AG04450 (cell line): ENCODE results near the gene RUNX2. TPM values are rescaled to one million over a fixed set of nuclear protein-coding genes. Genes with fewer than 3 reads are reported as not detected.
A peak's percentile ranks its signal among the peaks of the same experiment; 100 is the strongest.

ENCODE experiments used
- CTCF ChIA-PET: fragments of 300-600, 350-600 bp; formaldehyde crosslinking; extraction: SDS; loops from one replicate; lab custom pipeline; 2022; ENCODE audit warnings: antibody characterized with exemption, inconsistent platforms; lab: Charles Lee
- POLR2A ChIA-PET: fragments of 350-600 bp; formaldehyde crosslinking; extraction: SDS; loops from one replicate; lab custom pipeline; 2021; ENCODE audit warnings: antibody characterized with exemption, inconsistent platforms; lab: Yijun Ruan, JAX
- DNase-seq: peaks from one replicate; pipeline ENCODE4 v3.0.0-alpha.2; 2011; ENCODE audit warnings: low read depth, low spot score
- H3K27ac ChIP-seq: one replicate; pipeline ENCODE4 v1.5.1; 2012; ENCODE audit warnings: low read depth, low read length, control low read depth
- H3K27me3 ChIP-seq: one replicate; pipeline ENCODE4 v1.6.0; 2012; ENCODE audit warnings: low read length; ENCODE audit not compliant: control insufficient read depth, insufficient read depth
- H3K4me3 ChIP-seq: 2 replicates; pipeline ENCODE4 v1.5.1; 2011; ENCODE audit warnings: mild to moderate bottlenecking, low read depth, low read length, control low read depth
- H3K9me3 ChIP-seq: 2 replicates; pipeline ENCODE4 v1.5.1; 2012; ENCODE audit warnings: low read length; ENCODE audit not compliant: control insufficient read depth, insufficient read depth
- CTCF ChIP-seq: IDR thresholded peaks from 2 replicates; pipeline ENCODE4 v1.5.1; 2011; ENCODE audit warnings: low read depth, low read length, control low read depth, inconsistent platforms
- polyA plus RNA-seq: library from polyadenylated mRNA; depleted of rRNA; stranded (reverse); fragments of >200 nt; gene quantifications from 2 replicates; pipeline ENCODE4 v1.2.3, GENCODE V29; 2011

RUNX2 gene
- polyA plus RNA-seq, 1 experiment, result 3.4 TPM

- peak overlapping the region; percentile 55 for H3K27ac ChIP-seq
- H3K4me3 ChIP-seq, result no peak overlapping the region
- CTCF ChIA-PET, result interaction anchor here (0.8 to 1.1 kb wide), 2 partner anchors 43 to 268 kb away, joined by 3 read pairs; no protein-coding TSS in a partner anchor
- DNase-seq, result peak; percentile 98
- H3K27me3 ChIP-seq, result no peaks in the 10 kb centered on the region
- TF ChIP-seq CTCF, result no peak
- H3K9me3 ChIP-seq, result no peaks in the 10 kb centered on the region
- POLR2A ChIA-PET, result interaction anchor here (0.5 to 1.0 kb wide), 13 partner anchors 9 to 485 kb away, joined by 3 to 7 read pairs (median 3); partner anchors contain the start of gene SUPT3H
Measured at GRCh38 chr6:45445749-45446549, 117.8 kb downstream of the RUNX2 start.

DNA sequence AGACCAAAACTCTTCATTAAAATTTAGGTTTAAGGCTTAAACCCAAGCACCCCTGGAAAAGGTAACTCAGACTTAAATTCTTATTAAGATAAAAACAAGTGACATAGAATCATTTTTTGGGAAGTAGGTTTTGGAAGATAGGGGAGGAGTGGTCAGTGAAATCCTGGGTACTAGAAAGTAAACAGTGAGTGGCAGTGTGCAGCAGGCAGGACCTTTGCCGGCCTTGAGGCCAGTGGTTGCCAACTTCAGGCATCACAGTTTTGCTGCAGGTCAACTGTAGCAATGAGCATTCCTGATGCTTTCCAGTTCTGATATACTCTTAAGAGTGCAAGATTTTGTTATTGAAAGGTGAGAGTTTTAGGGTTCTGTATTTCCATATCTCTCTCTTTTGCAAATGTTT is 118.9 kb downstream of the RUNX2 start:
- Histone ChIP-seq H3K4me3 (no peak overlapping the region), H3K27me3 (no peaks in the 10 kb centered on the region), H3K9me3 (no peaks in the 10 kb centered on the region), H3K27ac (no peak overlapping the region)
- POLR2A ChIA-PET, result no interaction called here
- CTCF ChIA-PET, result no interaction called here
- no peak for TF ChIP-seq CTCF
- no peak for DNase-seq

- Histone ChIP-seq H3K9me3 (no peaks in the 10 kb centered on the region), H3K27ac (no peak overlapping the region), H3K4me3 (no peak overlapping the region), H3K27me3 (no peaks in the 10 kb centered on the region)
- no peak for DNase-seq
- POLR2A ChIA-PET, result no interaction called here
- TF ChIP-seq CTCF, result no peak
- CTCF ChIA-PET, result interaction anchor here (1.1 kb wide), 1 partner anchor 972 kb away, joined by 4 read pairs; no protein-coding TSS in a partner anchor
Measured at GRCh38 chr6:45447716-45448115, 119.6 kb downstream of the RUNX2 start.

GRCh38 chr6:45448417-45449389 is 120.6 kb downstream of the RUNX2 start:
- DNase-seq, result no peak
- Histone ChIP-seq H3K9me3 (no peaks in the 10 kb centered on the region), H3K4me3 (no peak overlapping the region), H3K27ac (no peak overlapping the region), H3K27me3 (no peaks in the 10 kb centered on the region)
- TF ChIP-seq CTCF, result no peak
- CTCF ChIA-PET, result interaction anchor here (0.5 to 1.4 kb wide), 3 partner anchors 57 to 973 kb away, joined by 3 to 4 read pairs (median 4); no protein-coding TSS in a partner anchor
- POLR2A ChIA-PET, result no interaction called here
